Glomerular visceral epithelial cell (primary cell): ENCODE results near the gene UGT2B7.
"Not testable (repeated sequence)": the region's sequence is repeated elsewhere in the genome, so short reads cannot be mapped to it uniquely, and the experiment has no call there.

Experiments used
- DNase-seq: peaks from one replicate; pipeline ENCODE4 v3.0.0-alpha.2; 2016; ENCODE audit errors: extremely low spot score

The UGT2B7 gene

DNA sequence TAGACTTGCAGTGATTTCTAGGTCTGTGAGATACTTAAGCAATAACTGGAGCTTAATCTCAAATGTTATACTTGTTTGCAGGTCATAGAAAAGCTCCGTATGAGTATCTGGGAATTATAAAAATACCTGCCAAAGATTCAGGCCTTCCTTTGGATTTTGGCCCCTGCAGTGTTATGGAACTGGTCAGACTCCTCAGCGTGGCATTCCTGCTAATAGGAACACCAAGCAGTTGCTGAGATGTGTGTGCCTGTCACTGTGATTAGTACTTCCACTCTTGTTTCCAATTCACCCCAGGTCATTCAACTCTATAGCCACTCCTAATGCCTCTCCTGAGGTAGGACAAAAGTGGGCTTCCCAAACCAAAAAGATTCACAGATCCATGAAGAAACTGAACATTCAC is 7.8 kb upstream of the UGT2B7 start:
- DNase-seq: no peak

DNA sequence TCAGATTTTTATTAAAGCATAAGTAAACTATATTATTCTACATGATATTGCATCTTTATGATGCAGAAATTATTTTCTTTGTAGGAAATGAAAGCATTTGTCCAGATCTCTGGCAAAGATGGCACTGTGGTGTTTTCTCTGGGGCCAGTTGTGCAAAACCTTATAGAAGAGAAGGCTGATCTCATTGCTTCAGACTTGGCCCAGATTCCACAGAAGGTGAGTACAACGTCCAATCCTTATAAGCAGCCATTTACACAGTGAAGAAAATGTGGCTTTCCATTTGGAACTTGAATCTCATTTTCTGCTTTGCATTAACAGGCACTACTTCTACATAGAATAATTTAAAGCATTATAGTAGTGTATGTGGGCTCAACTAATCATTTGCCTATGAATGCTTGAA is 6.9 kb upstream of the UGT2B7 start:
- no peak for DNase-seq

- peak; percentile 72 for DNase-seq
Observed at GRCh38 chr4:69092190-69092589, 4.1 kb upstream of the UGT2B7 start.

DNA sequence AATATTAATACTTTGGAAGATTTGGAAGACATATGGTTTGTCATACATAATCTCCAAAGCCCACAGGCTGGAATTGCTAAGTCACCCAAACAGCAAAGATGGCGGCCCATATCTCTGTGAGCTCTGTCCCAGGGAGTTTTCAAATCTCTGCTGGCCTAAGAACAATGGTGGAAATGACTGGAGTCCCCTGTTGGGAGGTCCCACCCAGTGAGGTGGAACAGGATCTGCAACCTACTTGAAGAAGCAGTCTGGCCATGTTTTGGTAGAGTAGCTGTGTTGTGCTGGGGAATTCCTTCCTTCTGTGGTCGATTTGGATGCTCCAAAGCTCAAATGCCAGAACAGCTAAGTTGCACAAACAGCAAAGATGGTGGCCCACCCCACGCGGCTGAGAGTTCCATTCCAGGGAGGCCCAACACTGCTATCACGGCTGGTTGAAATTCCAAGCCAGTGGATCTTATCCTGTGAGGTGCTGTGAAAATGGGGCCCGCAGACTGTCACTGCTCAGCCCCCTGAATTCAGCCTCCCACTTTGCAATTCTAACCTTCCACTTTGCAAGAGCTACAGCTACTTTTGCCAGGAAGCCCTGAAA is 3.2 kb upstream of the UGT2B7 start:
- peak; percentile 23 for DNase-seq

GRCh38 chr4:69093681-69094080 is 2.6 kb upstream of the UGT2B7 start:
- DNase-seq: no peak

DNA sequence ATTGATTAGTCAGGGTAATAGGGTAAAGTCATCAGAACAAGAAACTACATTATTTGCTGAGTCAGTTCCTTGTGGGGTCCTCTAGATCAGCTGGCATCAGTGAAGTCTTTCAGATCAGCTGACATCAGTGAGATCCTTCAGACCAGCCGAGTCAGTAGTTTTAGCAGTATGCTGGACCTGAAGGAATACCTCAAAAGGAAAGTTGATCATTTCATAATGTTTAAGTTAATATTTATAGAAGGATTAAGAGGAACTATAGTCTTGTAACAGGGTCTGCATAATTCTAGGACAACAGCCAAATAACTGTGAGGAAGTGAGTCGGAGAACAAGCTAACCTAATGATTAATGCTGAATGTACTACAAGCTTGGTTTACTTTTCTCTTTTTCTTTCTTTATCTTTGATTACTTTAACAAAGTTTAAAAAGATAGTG is 958 bp upstream of the UGT2B7 start:
- DNase-seq: peak; percentile 86

DNA sequence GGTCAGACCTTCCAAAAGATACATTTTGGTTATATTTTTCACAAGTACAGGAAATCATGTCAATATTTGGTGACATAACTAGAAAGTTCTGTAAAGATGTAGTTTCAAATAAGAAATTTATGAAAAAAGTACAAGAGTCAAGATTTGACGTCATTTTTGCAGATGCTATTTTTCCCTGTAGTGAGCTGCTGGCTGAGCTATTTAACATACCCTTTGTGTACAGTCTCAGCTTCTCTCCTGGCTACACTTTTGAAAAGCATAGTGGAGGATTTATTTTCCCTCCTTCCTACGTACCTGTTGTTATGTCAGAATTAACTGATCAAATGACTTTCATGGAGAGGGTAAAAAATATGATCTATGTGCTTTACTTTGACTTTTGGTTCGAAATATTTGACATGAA is 536 bp downstream of the UGT2B7 start:
- no peak for DNase-seq

GRCh38 chr4:69098470-69098869 is 2.2 kb downstream of the UGT2B7 start:
- no peak for DNase-seq

DNA sequence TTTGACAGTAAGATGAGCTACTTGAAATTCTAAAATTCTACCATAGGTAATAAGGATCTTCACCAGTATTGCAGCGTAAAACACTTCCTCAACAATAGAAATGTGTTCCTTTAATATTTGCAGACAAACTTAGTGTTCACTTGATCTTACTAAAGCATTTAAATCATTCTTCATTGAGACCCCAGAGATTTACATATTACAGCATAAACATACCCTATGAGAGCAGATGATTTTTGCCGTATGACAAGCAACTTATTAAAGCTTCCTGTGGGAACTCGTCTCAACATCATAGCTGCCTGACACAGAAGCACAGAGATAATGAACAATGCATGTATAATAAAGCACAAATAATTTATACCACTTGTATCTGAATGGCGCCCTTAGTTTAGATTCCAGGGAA is 3.6 kb downstream of the UGT2B7 start:
- no peak for DNase-seq

DNA sequence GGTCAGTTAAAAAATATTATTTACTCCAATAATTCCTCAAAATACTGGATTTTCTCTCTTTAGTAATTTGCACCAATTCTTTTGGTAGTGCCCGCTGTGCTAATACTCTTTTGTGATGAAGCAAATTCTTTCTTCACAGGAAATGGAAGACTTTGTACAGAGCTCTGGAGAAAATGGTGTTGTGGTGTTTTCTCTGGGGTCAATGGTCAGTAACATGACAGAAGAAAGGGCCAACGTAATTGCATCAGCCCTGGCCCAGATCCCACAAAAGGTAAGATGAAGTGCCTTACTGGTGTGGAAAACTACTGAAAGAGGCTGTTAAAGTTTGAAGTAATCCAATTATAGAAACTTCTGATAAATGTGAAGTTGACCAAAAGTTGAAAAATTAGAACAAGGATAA is 6.4 kb downstream of the UGT2B7 start:
- DNase-seq: not testable (repeated sequence)

GRCh38 chr4:69104719-69105275 is 8.5 kb downstream of the UGT2B7 start:
- no peak for DNase-seq

DNA sequence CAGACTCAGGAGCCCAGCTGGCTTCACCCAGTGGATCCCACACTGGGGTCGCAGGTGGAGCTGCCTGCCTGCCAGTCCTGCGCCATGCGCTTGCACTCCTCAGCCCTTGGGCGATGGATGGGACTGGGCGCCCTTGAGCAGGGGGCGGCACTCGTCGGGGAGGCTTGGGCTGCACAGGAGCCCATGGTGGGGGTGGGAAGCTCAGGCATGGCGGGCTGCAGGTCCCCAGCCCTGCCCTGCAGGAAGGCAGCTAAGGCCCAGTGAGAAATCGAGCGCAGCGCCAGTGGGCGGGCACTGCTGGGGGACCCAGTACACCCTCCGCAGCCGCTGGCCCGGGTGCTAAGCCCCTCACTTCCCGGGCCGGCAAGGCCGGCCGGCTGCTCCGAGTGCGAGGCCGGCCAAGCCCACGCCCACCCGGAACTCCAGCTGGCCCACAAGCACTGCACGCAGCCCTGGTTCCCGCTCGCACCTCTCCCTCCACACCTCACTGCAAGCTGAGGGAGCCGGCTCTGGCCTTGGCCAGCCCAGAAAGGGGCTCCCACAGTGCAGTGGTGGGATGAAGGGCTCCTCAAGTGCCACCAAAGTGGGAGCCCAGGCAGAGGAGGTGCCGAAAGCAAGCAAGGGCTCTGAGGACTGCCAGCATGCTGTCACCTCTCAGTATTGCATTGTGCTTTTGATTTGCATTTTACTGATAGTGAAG is 19.0 kb downstream of the UGT2B7 start:
- DNase-seq: not testable (repeated sequence)

GRCh38 chr4:69115851-69116213 is 19.6 kb downstream of the UGT2B7 start:
- DNase-seq: no peak

GRCh38 chr4:69116645-69117321 is 20.5 kb downstream of the UGT2B7 start:
- DNase-seq: no peak

DNA sequence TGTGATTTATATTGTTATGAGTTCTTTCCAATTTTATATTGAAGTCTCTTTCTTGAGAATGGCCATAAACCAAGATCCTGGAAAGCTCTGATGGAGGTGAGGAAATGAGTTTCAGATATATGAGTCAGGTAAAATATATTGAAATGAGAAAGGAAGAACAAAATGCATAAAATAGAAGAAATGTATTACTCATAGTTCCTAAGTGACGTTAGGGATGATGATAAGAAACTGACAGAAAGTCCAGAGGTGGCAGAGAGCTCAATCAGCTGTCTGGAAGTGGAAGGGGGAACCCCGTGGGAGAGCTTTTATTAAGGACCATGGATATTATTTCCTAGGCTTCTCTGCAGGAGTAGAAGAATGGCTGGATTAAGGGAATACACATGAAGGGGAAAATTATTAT is 24.6 kb downstream of the UGT2B7 start:
- no peak for DNase-seq

DNA sequence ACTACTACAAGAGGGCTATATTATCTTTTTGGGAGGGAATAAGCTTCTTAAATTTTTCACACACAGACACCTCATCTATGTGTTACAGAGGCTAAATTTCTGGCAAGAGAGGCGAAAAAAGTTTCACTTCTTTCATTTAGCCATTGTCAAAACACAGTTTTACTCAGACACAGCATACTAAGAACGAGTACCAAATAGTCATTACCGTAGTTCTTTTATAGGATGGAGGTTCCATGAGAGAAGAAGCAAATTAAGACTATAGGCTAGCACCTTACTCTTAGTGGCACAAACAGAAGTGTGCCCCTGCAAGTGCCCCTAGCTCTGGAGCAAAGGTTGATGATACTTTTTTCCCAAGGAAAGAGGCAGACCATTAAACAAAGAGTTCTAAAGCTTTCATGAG is 26.2 kb downstream of the UGT2B7 start:
- DNase-seq: no peak

GRCh38 chr4:69124941-69125340 is 28.7 kb downstream of the UGT2B7 start:
- DNase-seq: no peak

DNA sequence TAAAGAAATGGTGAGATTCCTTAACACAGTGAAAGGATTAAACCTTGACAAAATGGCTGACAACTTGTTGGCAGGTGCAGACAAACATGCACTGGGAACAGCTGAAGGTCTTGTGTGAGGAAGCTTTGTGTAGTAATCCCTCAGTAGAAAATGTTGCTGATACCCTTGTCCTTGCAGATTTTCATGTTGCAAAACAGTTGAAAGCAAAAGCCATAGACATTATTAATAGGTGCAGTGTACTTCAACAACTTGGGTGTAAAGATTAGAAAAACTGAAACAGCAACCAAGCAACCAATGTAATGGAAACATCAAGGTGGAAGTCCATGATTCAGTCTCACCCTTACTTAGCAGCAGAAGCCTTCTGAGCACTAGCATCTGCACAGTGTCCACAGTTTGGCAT is 29.8 kb downstream of the UGT2B7 start:
- DNase-seq: no peak

- DNase-seq: no peak
Observed at GRCh38 chr4:69133993-69134392, 37.7 kb downstream of the UGT2B7 start.

DNA sequence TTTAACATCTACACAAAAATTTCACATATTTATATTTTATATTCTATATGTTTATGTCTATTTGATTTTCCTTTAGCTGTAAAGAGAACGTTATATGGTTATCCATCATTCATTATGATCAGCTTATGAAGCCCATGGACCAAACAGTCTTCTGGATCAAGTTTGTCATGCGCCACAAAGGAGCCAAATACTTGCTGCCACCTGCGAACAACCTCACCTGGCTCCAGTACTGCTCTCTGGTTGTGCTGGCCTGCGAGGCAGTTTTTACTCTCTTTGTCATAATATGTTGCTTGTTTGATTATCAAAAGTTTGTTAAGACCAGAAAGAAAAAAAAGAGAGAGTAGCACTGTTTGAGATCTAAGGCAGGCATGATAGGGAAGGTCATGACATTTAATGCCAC is 38.2 kb downstream of the UGT2B7 start:
- no peak for DNase-seq

- no peak for DNase-seq
Observed at GRCh38 chr4:69141320-69141719, 45.0 kb downstream of the UGT2B7 start.

- no peak for DNase-seq
Observed at GRCh38 chr4:69147334-69147733, 51.1 kb downstream of the UGT2B7 start.

GRCh38 chr4:69154021-69154420 is 57.7 kb downstream of the UGT2B7 start:
- no peak for DNase-seq
